DND-41 (cell line): ENCODE data around the gene CELA2A.

Experiments
- ATAC-seq: fragments of 200-7000 bp; cut with Tn5 transposase; 3 replicates; pipeline ENCODE4 v1.9.1; 2021; ENCODE audit warnings: low read depth; ENCODE audit not compliant: insufficient read depth
- DNase-seq: peaks from one replicate; pipeline ENCODE4 v3.0.0-alpha.2; 2020
- H2AFZ ChIP-seq: 2 replicates; pipeline ENCODE4 v1.6.0; 2012; ENCODE audit warnings: low read depth, low read length
- H3K27ac ChIP-seq: 2 replicates; pipeline ENCODE4 v1.5.1; 2012; ENCODE audit warnings: low read length, inconsistent platforms
- H3K27me3 ChIP-seq: fragments of 200-600 bp; sonication (generic); 2 replicates; pipeline ENCODE4 v1.6.0; 2012; ENCODE audit warnings: low read length, mild to moderate bottlenecking, inconsistent platforms; ENCODE audit not compliant: insufficient read depth, poor library complexity
- H3K36me3 ChIP-seq: 2 replicates; pipeline ENCODE4 v1.5.1; 2012; ENCODE audit warnings: low read length, inconsistent platforms; ENCODE audit not compliant: insufficient read depth
- H3K4me1 ChIP-seq: 2 replicates; pipeline ENCODE4 v1.5.1; 2012; ENCODE audit warnings: mild to moderate bottlenecking, low read length; ENCODE audit not compliant: insufficient read depth
- H3K4me2 ChIP-seq: 2 replicates; pipeline ENCODE4 v1.6.0; 2012; ENCODE audit warnings: mild to moderate bottlenecking, moderate library complexity, low read length, inconsistent platforms; ENCODE audit not compliant: insufficient read depth
- H3K4me3 ChIP-seq, 2 experiments: fragments of 200-600 bp in 1 of 2; shearing (Covaris generic) in 1 of 2; 2 replicates each; pipeline ENCODE4 v1.5.1; 2012 to 2016; ENCODE audit warnings: inconsistent platforms in 2 of 2, low read length in 2 of 2, mild to moderate bottlenecking in 2 of 2, low read depth in 1 of 2, moderate library complexity in 1 of 2
- H3K79me2 ChIP-seq: 2 replicates; pipeline ENCODE4 v1.6.0; 2012; ENCODE audit warnings: low read length, inconsistent platforms; ENCODE audit not compliant: insufficient read depth
- H3K9ac ChIP-seq: 2 replicates; pipeline ENCODE4 v1.6.0; 2012; ENCODE audit warnings: low read depth, mild to moderate bottlenecking, inconsistent platforms, low read length, moderate library complexity
- H3K9me3 ChIP-seq: 2 replicates; pipeline ENCODE4 v1.5.1; 2012; ENCODE audit warnings: low read length, moderate library complexity, mild to moderate bottlenecking, inconsistent platforms; ENCODE audit not compliant: insufficient read depth, severe bottlenecking
- H4K20me1 ChIP-seq: 2 replicates; pipeline ENCODE4 v1.6.0; 2012; ENCODE audit warnings: low read length; ENCODE audit not compliant: insufficient read depth
- EZH2 ChIP-seq: IDR thresholded peaks from 3 replicates; pipeline ENCODE4 v1.6.1; 2012; ENCODE audit warnings: borderline replicate concordance, low read depth, mild to moderate bottlenecking, moderate library complexity, low read length, inconsistent platforms; ENCODE audit not compliant: severe bottlenecking
- TF ChIP-seq, protein P1 (sequence below): IDR thresholded peaks from 2 replicates; pipeline ENCODE4 v1.5.1; 2012; ENCODE audit warnings: borderline replicate concordance, low read length, moderate library complexity, mild to moderate bottlenecking; ENCODE audit not compliant: poor library complexity, severe bottlenecking; ENCODE audit errors: extremely low read depth

Gene CELA2A

DNA sequence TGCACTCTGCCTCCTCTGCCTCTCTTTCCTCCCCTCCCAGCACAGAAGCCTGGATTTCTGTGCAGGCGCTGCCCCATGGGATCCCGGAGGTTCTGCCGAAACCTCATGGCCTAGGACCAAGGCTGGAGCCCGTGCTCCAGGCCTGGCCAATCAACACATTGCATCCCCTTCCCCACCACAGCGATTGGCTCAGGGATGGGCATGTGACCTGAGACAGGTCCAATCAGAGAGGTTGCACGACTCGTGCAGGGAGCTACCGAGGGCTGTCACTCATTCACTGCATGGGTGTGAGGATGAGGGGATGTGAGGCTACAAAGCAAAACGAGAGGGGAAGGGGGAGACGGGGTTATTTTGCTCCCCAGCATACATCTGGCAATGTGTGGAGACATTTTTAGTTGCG, 16.1 kb downstream of the CELA2A start:
- ATAC-seq (no peak), DNase-seq (no peak)
- Histone ChIP-seq H3K27ac (no peak overlapping the region), H3K4me3 (no peak overlapping the region), H3K9ac (no peak overlapping the region), H3K79me2 (no peaks in the 10 kb centered on the region), H3K4me1 (no peaks in the 10 kb centered on the region), H3K4me2 (no peak overlapping the region), H4K20me1 (no peaks in the 10 kb centered on the region), H3K27me3 (no peaks in the 10 kb centered on the region), H3K36me3 (no peaks in the 10 kb centered on the region), H2AFZ (no peak overlapping the region), H3K9me3 (no peaks in the 10 kb centered on the region)
- TF ChIP-seq EZH2 = no peak
- TF ChIP-seq, protein P1, sequence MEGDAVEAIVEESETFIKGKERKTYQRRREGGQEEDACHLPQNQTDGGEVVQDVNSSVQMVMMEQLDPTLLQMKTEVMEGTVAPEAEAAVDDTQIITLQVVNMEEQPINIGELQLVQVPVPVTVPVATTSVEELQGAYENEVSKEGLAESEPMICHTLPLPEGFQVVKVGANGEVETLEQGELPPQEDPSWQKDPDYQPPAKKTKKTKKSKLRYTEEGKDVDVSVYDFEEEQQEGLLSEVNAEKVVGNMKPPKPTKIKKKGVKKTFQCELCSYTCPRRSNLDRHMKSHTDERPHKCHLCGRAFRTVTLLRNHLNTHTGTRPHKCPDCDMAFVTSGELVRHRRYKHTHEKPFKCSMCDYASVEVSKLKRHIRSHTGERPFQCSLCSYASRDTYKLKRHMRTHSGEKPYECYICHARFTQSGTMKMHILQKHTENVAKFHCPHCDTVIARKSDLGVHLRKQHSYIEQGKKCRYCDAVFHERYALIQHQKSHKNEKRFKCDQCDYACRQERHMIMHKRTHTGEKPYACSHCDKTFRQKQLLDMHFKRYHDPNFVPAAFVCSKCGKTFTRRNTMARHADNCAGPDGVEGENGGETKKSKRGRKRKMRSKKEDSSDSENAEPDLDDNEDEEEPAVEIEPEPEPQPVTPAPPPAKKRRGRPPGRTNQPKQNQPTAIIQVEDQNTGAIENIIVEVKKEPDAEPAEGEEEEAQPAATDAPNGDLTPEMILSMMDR = no peak

DNA sequence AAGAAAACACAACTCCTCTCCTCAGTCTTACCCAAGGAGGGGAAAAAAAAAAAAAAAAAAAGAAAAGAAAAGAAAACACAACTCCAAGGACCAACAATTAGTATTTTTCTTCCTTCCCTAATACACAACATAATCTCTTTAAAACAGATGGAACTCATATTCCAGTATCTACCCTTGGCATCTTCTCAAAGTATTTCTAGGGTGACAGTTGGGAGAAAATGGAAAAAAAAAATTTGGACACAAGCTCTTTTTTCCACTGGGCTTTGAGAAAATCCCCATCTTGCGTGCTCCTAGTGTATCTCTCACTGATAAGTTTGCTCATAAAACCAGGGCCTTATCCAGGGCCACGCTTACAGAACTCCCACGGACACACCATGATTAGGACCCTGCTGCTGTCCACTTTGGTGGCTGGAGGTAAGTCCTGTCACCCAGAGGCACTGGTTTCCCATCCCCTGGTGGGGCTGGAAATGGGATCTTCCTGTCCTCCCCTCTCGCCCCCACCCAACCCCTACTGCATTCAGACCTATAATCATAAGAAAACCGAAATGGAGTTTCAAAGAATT, 19.3 kb downstream of the CELA2A start, which contains the start of gene CELA2B:
Gene CELA2B, plus strand, starts transcription at position 353 of the 563 bp plus-strand sequence. Its CDS starts 22 bp downstream, at position 375.
- Histone ChIP-seq H2AFZ (no peak within 1 kb of the TSS), H3K79me2 (no peaks in the 10 kb centered on the region), H3K9ac (no peak within 1 kb of the TSS), H3K36me3 (no peaks in the 10 kb centered on the region), H3K9me3 (no peaks in the 10 kb centered on the region), H3K4me1 (no peaks in the 10 kb centered on the region), H3K4me2 (no peak within 1 kb of the TSS), H3K27ac (no peak within 1 kb of the TSS), H4K20me1 (no peaks in the 10 kb centered on the region), H3K27me3 (no peaks in the 10 kb centered on the region), H3K4me3 (no peak within 1 kb of the TSS)
- ATAC-seq (no peak), DNase-seq (no peak)
- TF ChIP-seq, protein P1 = no peak
- TF ChIP-seq EZH2 = no peak

DNA sequence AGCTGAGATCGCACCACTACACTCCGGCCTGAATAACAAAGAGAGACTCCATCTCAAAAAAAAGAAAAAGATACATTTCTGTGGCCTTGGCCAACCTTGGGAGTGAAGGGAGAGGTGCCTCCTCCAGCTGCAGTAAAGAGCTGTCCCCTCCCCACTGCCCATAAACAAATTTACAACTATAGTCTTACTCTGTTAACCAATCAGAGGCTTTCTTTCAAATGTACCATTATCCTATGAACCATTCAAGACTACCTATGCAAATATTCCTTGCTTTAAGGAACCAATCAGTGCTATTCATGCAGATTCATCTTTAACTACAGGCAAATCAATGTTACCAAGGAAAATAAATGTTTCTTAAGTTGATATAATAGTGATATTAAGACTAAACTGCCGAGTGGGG, 20.4 kb downstream of the CELA2A start:
- Histone ChIP-seq H3K27ac (no peak overlapping the region), H3K36me3 (no peaks in the 10 kb centered on the region), H3K79me2 (no peaks in the 10 kb centered on the region), H3K4me1 (no peaks in the 10 kb centered on the region), H3K4me3 (no peak overlapping the region), H3K4me2 (no peak overlapping the region), H3K9me3 (no peaks in the 10 kb centered on the region), H4K20me1 (no peaks in the 10 kb centered on the region), H3K9ac (no peak overlapping the region), H2AFZ (no peak overlapping the region), H3K27me3 (no peaks in the 10 kb centered on the region)
- DNase-seq = no peak
- ATAC-seq = no peak; the same call in 2 of the 3 replicates
- TF ChIP-seq, protein P1 = no peak
- TF ChIP-seq EZH2 = no peak

DNA sequence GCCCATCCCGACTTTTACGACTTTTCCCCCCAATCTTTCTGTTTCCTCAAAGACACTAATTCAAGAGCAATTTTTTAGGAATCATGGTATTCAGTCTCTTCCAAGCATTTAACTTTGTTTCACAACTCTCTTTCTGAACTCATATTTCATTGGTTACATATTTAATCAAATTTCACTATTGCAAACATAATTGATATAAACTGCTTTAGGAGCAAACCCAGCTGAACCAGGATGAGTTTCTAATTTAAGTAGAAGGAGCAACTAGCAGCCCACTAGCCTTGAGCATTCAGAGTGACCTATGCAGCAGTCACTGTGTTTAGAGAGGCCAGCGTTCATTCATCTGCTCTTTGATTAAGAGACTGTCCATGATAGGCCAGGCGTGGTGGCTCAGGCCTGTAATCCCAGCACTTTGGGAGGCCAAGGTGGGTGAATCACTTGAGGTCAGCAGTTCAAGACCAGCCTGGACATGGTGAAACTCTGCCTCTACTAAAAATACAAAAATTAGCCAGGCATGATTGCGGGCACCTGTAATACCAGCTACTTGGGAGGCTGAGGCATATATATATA, 21.2 kb downstream of the CELA2A start:
- ATAC-seq = no peak
- H3K4me3 ChIP-seq = no peak overlapping the region
- H3K9ac ChIP-seq = no peak overlapping the region
- H3K9me3 ChIP-seq = no peaks in the 10 kb centered on the region
- no peak overlapping the region for H3K27ac ChIP-seq
- no peaks in the 10 kb centered on the region for H3K4me1 ChIP-seq
- no peaks in the 10 kb centered on the region for H3K36me3 ChIP-seq
- TF ChIP-seq, protein P1 = no peak
- TF ChIP-seq EZH2 = no peak
- no peak overlapping the region for H3K4me2 ChIP-seq
- DNase-seq = no peak
- H3K79me2 ChIP-seq = no peaks in the 10 kb centered on the region
- no peaks in the 10 kb centered on the region for H3K27me3 ChIP-seq
- H2AFZ ChIP-seq = no peak overlapping the region
- H4K20me1 ChIP-seq = no peaks in the 10 kb centered on the region
